ENCODE measurements around the gene KCNIP2.

GRCh38 chr10:101834341-101834740 is 9.3 kb downstream of the KCNIP2 start:
- TF ChIP-seq EP300 (IDR thresholded peaks at IDR 0.05; ENCODE audit: low read depth) (no peak), CTCF (IDR thresholded peaks at IDR 0.05) (no peak), POLR2A (IDR thresholded peaks at IDR 0.05) (no peak)
